SK-N-SH (cell line): Measurements from ENCODE around the gene SH3PXD2A. TPM values are rescaled to one million over a fixed set of nuclear protein-coding genes. Genes with fewer than 3 reads are reported as not detected.
A peak's percentile ranks its signal among the peaks of the same experiment; 100 is the strongest.

ENCODE experiments used
- CTCF ChIA-PET: fragments of 300-600, 350-600 bp; formaldehyde crosslinking; extraction: SDS; loops from one replicate; lab custom pipeline; 2021; lab: Yijun Ruan, JAX
- POLR2A ChIA-PET: fragments of 350-600 bp; sonication (Branson Sonifier 250); formaldehyde crosslinking; extraction: SDS; loops from one replicate; lab custom pipeline; 2020; ENCODE audit warnings: antibody characterized with exemption, inconsistent platforms; lab: Yijun Ruan, JAX
- DNase-seq: peaks from one replicate; pipeline ENCODE4 v3.0.0; 2012
- H2AFZ ChIP-seq: fragments of 200-600 bp; sonication (generic); 2 replicates; pipeline ENCODE4 v1.8.1; 2016; ENCODE audit warnings: antibody characterized with exemption, mild to moderate bottlenecking, low read depth
- H3F3A ChIP-seq: fragments of 200-600 bp; sonication (generic); replicated peaks from 2 replicates; pipeline ENCODE3; 2016; ENCODE audit warnings: antibody characterized with exemption, mild to moderate bottlenecking; ENCODE audit not compliant: insufficient read depth
- H3K27ac ChIP-seq, 2 experiments: fragments of 200-500 bp in 1 of 2; fragments of 200-600 bp in 1 of 2; sonication (Bioruptor generic) in 1 of 2; sonication (generic), shearing (Covaris generic) in 1 of 2; 2 replicates each; pipeline versions ENCODE4 v1.5.1 to v1.6.1; 2014 to 2016; ENCODE audit warnings: low read depth in 2 of 2, inconsistent platforms in 1 of 2, low read length in 1 of 2, mild to moderate bottlenecking in 1 of 2, mixed read lengths in 1 of 2
- H3K27me3 ChIP-seq: fragments of 200-600 bp; sonication (generic), shearing (Covaris generic); 2 replicates; pipeline ENCODE4 v1.6.1; 2016; ENCODE audit warnings: mixed run types; ENCODE audit not compliant: insufficient read depth
- H3K36me3 ChIP-seq, 2 experiments: fragments of 200-500 bp in 1 of 2; fragments of 200-600 bp in 1 of 2; sonication (Bioruptor generic) in 1 of 2; sonication (generic) in 1 of 2; replicated peaks in 1 of 2; 2 replicates each; pipeline versions ENCODE3 to v1.5.1; 2014 to 2016; ENCODE audit warnings: low read length in 1 of 2, mild to moderate bottlenecking in 1 of 2; ENCODE audit not compliant: insufficient read depth in 2 of 2, control insufficient read depth in 1 of 2
- H3K4me1 ChIP-seq, 2 experiments: fragments of 200-500 bp in 1 of 2; fragments of 200-600 bp in 1 of 2; sonication (Bioruptor generic) in 1 of 2; sonication (generic), shearing (Covaris generic) in 1 of 2; 2 replicates each; pipeline versions ENCODE4 v1.5.1 to v1.6.1; 2014 to 2016; ENCODE audit warnings: low read depth in 1 of 2, low read length in 1 of 2, mixed run types in 1 of 2; ENCODE audit not compliant: insufficient read depth in 2 of 2, control insufficient read depth in 1 of 2
- H3K4me2 ChIP-seq: fragments of 200-600 bp; sonication (generic), shearing (Covaris generic); 2 replicates; pipeline ENCODE4 v1.6.1; 2017; ENCODE audit warnings: mixed run types
- H3K4me3 ChIP-seq, 2 experiments: fragments of 200-500 bp in 1 of 2; fragments of 200-600 bp in 1 of 2; sonication (Bioruptor generic) in 1 of 2; sonication (generic), shearing (Covaris generic) in 1 of 2; 2 replicates each; pipeline versions ENCODE4 v1.5.1 to v1.8.1; 2014 to 2016; ENCODE audit warnings: low read depth in 2 of 2, inconsistent platforms in 1 of 2, low read length in 1 of 2, mild to moderate bottlenecking in 1 of 2, mixed read lengths in 1 of 2, moderate library complexity in 1 of 2
- H3K79me2 ChIP-seq: fragments of 200-600 bp; sonication (generic); 2 replicates; pipeline ENCODE4 v1.8.1; 2017; ENCODE audit warnings: mild to moderate bottlenecking; ENCODE audit not compliant: insufficient read depth
- H3K9ac ChIP-seq: fragments of 200-600 bp; sonication (generic); 2 replicates; pipeline ENCODE4 v1.6.1; 2017; ENCODE audit warnings: mixed run types
- H3K9me2 ChIP-seq: fragments of 200-600 bp; sonication (generic); 2 replicates; pipeline ENCODE4 v1.6.1; 2017; ENCODE audit warnings: mixed run types
- H3K9me3 ChIP-seq: fragments of 200-600 bp; sonication (generic); 2 replicates; pipeline ENCODE4 v1.6.1; 2017; ENCODE audit warnings: mixed run types, mild to moderate bottlenecking, moderate library complexity
- H4K20me1 ChIP-seq: fragments of 200-600 bp; sonication (generic); 2 replicates; pipeline ENCODE4 v1.6.1; 2017; ENCODE audit warnings: mild to moderate bottlenecking, mixed run types; ENCODE audit not compliant: insufficient read depth
- CHD2 ChIP-seq: fragments of 150-350 bp; IDR thresholded peaks from 2 replicates; pipeline ENCODE4 v1.6.1; 2018; ENCODE audit warnings: low read length; ENCODE audit not compliant: partially characterized antibody
- CTCF ChIP-seq: fragments of 200-600 bp; sonication (generic); IDR thresholded peaks from 2 replicates; pipeline ENCODE4 v1.6.1; 2017; ENCODE audit warnings: antibody characterized with exemption, mild to moderate bottlenecking, moderate library complexity
- ELF1 ChIP-seq: IDR thresholded peaks from 2 replicates; pipeline ENCODE4 v1.4.0; 2012
- EP300 ChIP-seq, 2 experiments: IDR thresholded peaks; 2 replicates each; pipeline versions ENCODE4 v1.4.0 to v1.6.1; 2012; ENCODE audit warnings: borderline replicate concordance in 1 of 2, low read depth in 1 of 2, low read length in 1 of 2
- FOXJ3 ChIP-seq: sonication (generic); formaldehyde crosslinking; IDR thresholded peaks from 2 replicates; pipeline ENCODE4 v1.5.1; 2020; ENCODE audit warnings: mild to moderate bottlenecking, missing genetic modification reagents
- FOXM1 ChIP-seq: IDR thresholded peaks from 2 replicates; pipeline ENCODE4 v1.4.0; 2012; ENCODE audit warnings: low read depth, mild to moderate bottlenecking
- JUND ChIP-seq: IDR thresholded peaks from 2 replicates; pipeline ENCODE4 v1.4.0; 2012
- MXI1 ChIP-seq: IDR thresholded peaks from 2 replicates; pipeline ENCODE4 v1.6.1; 2012; ENCODE audit warnings: mild to moderate bottlenecking, low read depth, low read length, improper control_type of control experiment
- RAD21 ChIP-seq: IDR thresholded peaks from 2 replicates; pipeline ENCODE4 v1.6.1; 2012; ENCODE audit warnings: mild to moderate bottlenecking, low read length
- REST ChIP-seq: IDR thresholded peaks from 2 replicates; pipeline ENCODE4 v1.6.1; 2012; ENCODE audit warnings: mild to moderate bottlenecking, low read depth, low read length, moderate library complexity
- SIN3A ChIP-seq: IDR thresholded peaks from 2 replicates; pipeline ENCODE4 v1.6.1; 2012; ENCODE audit warnings: low read depth, mild to moderate bottlenecking, low read length, moderate library complexity, borderline replicate concordance
- SMC3 ChIP-seq: IDR thresholded peaks from 2 replicates; pipeline ENCODE4 v1.6.1; 2012; ENCODE audit warnings: low read depth, low read length, improper control_type of control experiment
- USF1 ChIP-seq: IDR thresholded peaks from 2 replicates; pipeline ENCODE4 v1.4.0; 2012; ENCODE audit warnings: low read depth, borderline replicate concordance
- USF2 ChIP-seq: fragments of 150-350 bp; IDR thresholded peaks from 2 replicates; pipeline ENCODE4 v1.6.1; 2017; ENCODE audit warnings: antibody characterized with exemption, low read length, low read depth, borderline replicate concordance
- YY1 ChIP-seq: IDR thresholded peaks from 2 replicates; pipeline ENCODE4 v1.4.0; 2012; ENCODE audit warnings: low read depth, mild to moderate bottlenecking
- WGBS: methylation state at CpG from one replicate; pipeline ENCODE4 v1.1.6; 2017; ENCODE audit warnings: low lambda C conversion rate; 5-methylcytosine and 5-hydroxymethylcytosine counted together
- polyA plus RNA-seq, 3 experiments: library from polyadenylated mRNA; depleted of rRNA; stranded (reverse); fragments of >200 nt; gene quantifications; 2 replicates each; pipeline ENCODE4 v1.2.3, GENCODE V29; 2012

Gene SH3PXD2A
- polyA plus RNA-seq, 1 of the 3 experiments (the other 2 are of a cell fraction) = 2.5 TPM

GRCh38 chr10:103564776-103565520 lies 290.4 kb downstream of the SH3PXD2A start:
- H3K36me3 ChIP-seq = no peaks in the 10 kb centered on the region
- no peak overlapping the region for H3K27ac ChIP-seq
- H2AFZ ChIP-seq = no peak overlapping the region
- H3K9ac ChIP-seq = no peak overlapping the region
- 68% methylated on average over 12 of the region's 12 CpGs for WGBS
- H3F3A ChIP-seq = no peaks in the 10 kb centered on the region
- TF ChIP-seq RAD21 (peak; percentile 63), CTCF (peak; percentile 68), MXI1 (no peak), SMC3 (peak; percentile 31; the same call in 1 of the 2 replicates), CHD2 (no peak), FOXM1 (no peak), FOXJ3 (CRISPR knock-in tag) (no peak), USF2 (no peak), EP300 (IDR thresholded peaks at IDR 0.05; ENCODE audit: borderline replicate concordance in 1 of 2, low read depth in 1 of 2, low read length in 1 of 2) (no peak), SIN3A (no peak), USF1 (no peak), REST (no peak), ELF1 (no peak), JUND (no peak), YY1 (no peak)
- H3K79me2 ChIP-seq = no peaks in the 10 kb centered on the region
- H3K9me3 ChIP-seq = no peaks in the 10 kb centered on the region
- H3K27me3 ChIP-seq = no peaks in the 10 kb centered on the region; the same call in 1 of the 2 replicates
- no peak overlapping the region for H3K4me3 ChIP-seq
- no peaks in the 10 kb centered on the region for H3K9me2 ChIP-seq
- ChIA-PET POLR2A (interaction anchor here (0.8 to 0.9 kb wide), 2 partner anchors 13 to 22 kb away, joined by 3 read pairs; no protein-coding TSS in a partner anchor), CTCF (interaction anchor here (0.5 to 3.3 kb wide), 55 partner anchors 8 to 1010 kb away, joined by 3 to 27 read pairs (median 4); partner anchors contain the start of genes CALHM2 and NEURL1)
- peak; percentile 83 for DNase-seq
- no peak overlapping the region for H3K4me2 ChIP-seq
- peaks cover 0 to 24% of the 10 kb centered on the region in 2 experiments; a peak in 1 of 4 replicates for H3K4me1 ChIP-seq
- no peaks in the 10 kb centered on the region for H4K20me1 ChIP-seq
